Endothelial cell of umbilical vein (primary cell): ENCODE data around the gene TDRD9. TPM values are rescaled to one million over a fixed set of nuclear protein-coding genes. Genes with fewer than 3 reads are reported as not detected.

Experiments
- BruUV-seq: library from RNA; stranded (reverse); fragments of 400-500 nt; replicated peaks from 2 replicates; lab custom pipeline; 2021; lab: Mats Ljungman, UMichigan
- CTCF ChIA-PET: fragments of 300-600, 350-600 bp; sonication (Branson Sonifier 250); formaldehyde crosslinking; loops from one replicate; lab custom pipeline; 2021; ENCODE audit warnings: antibody characterized with exemption, inconsistent platforms; lab: Charles Lee
- POLR2A ChIA-PET: fragments of 300-600, 350-600 bp; sonication (Branson Sonifier 250); formaldehyde crosslinking; loops from one replicate; lab custom pipeline; 2021; ENCODE audit warnings: antibody characterized with exemption, inconsistent platforms; lab: Charles Lee
- DNase-seq: peaks from one replicate; pipeline ENCODE4 v3.0.0-alpha.2; 2011; ENCODE audit warnings: low read depth, low spot score
- FAIRE-seq: peaks from 2 replicates; lab custom pipeline; 2011; peaks lifted over from hg19 to GRCh38; lab: Jason Lieb, UNC
- H2AFZ ChIP-seq: 2 replicates; pipeline ENCODE4 v1.6.0; 2012; ENCODE audit warnings: low read depth, low read length, control low read depth, inconsistent platforms
- H3K27ac ChIP-seq: 2 replicates; pipeline ENCODE4 v1.5.1; 2011; ENCODE audit warnings: low read depth, mild to moderate bottlenecking, control low read depth, low read length, moderate library complexity; ENCODE audit not compliant: insufficient read depth
- H3K27me3 ChIP-seq, 2 experiments: 2 replicates each; pipeline versions ENCODE4 v1.6.0 to v1.6.1; 2011; ENCODE audit warnings: low read length in 2 of 2, mixed read lengths in 1 of 2; ENCODE audit not compliant: control insufficient read depth in 2 of 2, insufficient read depth in 2 of 2
- H3K36me3 ChIP-seq, 2 experiments: 2 replicates in 1 of 2; 3 replicates in 1 of 2; pipeline ENCODE4 v1.5.1; 2011; ENCODE audit warnings: low read length in 2 of 2, mild to moderate bottlenecking in 1 of 2, moderate library complexity in 1 of 2; ENCODE audit not compliant: control insufficient read depth in 2 of 2, insufficient read depth in 2 of 2; ENCODE audit errors: extremely low read depth in 1 of 2
- H3K4me1 ChIP-seq: 3 replicates; pipeline ENCODE4 v1.5.1; 2011; ENCODE audit warnings: mild to moderate bottlenecking, low read length; ENCODE audit not compliant: control insufficient read depth, insufficient read depth; ENCODE audit errors: extremely low read depth
- H3K4me2 ChIP-seq: 2 replicates; pipeline ENCODE4 v1.6.1; 2011; ENCODE audit warnings: low read length, control low read depth, mixed read lengths; ENCODE audit not compliant: insufficient read depth
- H3K4me3 ChIP-seq, 3 experiments: fragments of 200-600 bp in 1 of 3; sonication (generic), shearing (Covaris generic) in 1 of 3; replicated peaks in 1 of 3; 2 replicates each; pipeline ENCODE4 v1.5.1; 2011 to 2016; ENCODE audit warnings: control low read depth in 3 of 3, low read length in 3 of 3, mild to moderate bottlenecking in 2 of 3, inconsistent platforms in 1 of 3, low read depth in 1 of 3, moderate library complexity in 1 of 3; ENCODE audit not compliant: insufficient read depth in 1 of 3
- H3K79me2 ChIP-seq: 2 replicates; pipeline ENCODE4 v1.6.0; 2012; ENCODE audit warnings: low read length, inconsistent platforms; ENCODE audit not compliant: control insufficient read depth, insufficient read depth
- H3K9ac ChIP-seq: replicated peaks from 2 replicates; pipeline ENCODE3; 2011; ENCODE audit warnings: low read length, control low read depth; ENCODE audit not compliant: insufficient read depth; ENCODE audit errors: extremely low read depth
- H3K9me1 ChIP-seq: replicated peaks from 3 replicates; pipeline ENCODE4 v1.6.0; 2011; ENCODE audit warnings: mild to moderate bottlenecking, low read length; ENCODE audit not compliant: control insufficient read depth, insufficient read depth; ENCODE audit errors: extremely low read depth
- H3K9me3 ChIP-seq: replicated peaks from 2 replicates; pipeline ENCODE4 v1.5.1; 2012; ENCODE audit warnings: low read length, inconsistent platforms; ENCODE audit not compliant: control insufficient read depth, insufficient read depth
- H4K20me1 ChIP-seq: replicated peaks from 2 replicates; pipeline ENCODE3; 2011; ENCODE audit warnings: mild to moderate bottlenecking, low read length; ENCODE audit not compliant: control insufficient read depth, insufficient read depth; ENCODE audit errors: extremely low read depth
- EZH2 ChIP-seq: IDR thresholded peaks from 2 replicates; pipeline ENCODE4 v1.6.1; 2012; ENCODE audit warnings: borderline replicate concordance, low read depth, mild to moderate bottlenecking, moderate library complexity, low read length, inconsistent platforms; ENCODE audit not compliant: severe bottlenecking
- FOS ChIP-seq: IDR thresholded peaks from 2 replicates; pipeline ENCODE4 v1.6.1; 2011; ENCODE audit warnings: mild to moderate bottlenecking, low read length, moderate library complexity, borderline replicate concordance; ENCODE audit not compliant: insufficient read depth
- GATA2 ChIP-seq: IDR thresholded peaks from 2 replicates; pipeline ENCODE4 v1.7.0; 2011; ENCODE audit warnings: low read depth, mild to moderate bottlenecking, moderate library complexity, mixed read lengths, low read length; ENCODE audit not compliant: insufficient read length, insufficient read depth
- JUN ChIP-seq: IDR thresholded peaks from 2 replicates; pipeline ENCODE4 v1.6.1; 2011; ENCODE audit warnings: borderline replicate concordance, low read depth; ENCODE audit not compliant: insufficient read length, insufficient read depth
- MYC ChIP-seq: IDR thresholded peaks from one replicate; pipeline ENCODE4 v1.6.1; 2011; ENCODE audit warnings: mild to moderate bottlenecking, low read depth, low read length
- POLR2A ChIP-seq: IDR thresholded peaks from 2 replicates; pipeline ENCODE4 v1.6.1; 2012; ENCODE audit warnings: low read depth, mild to moderate bottlenecking, control low read depth, low read length
- POLR2AphosphoS5 ChIP-seq: IDR thresholded peaks from 2 replicates; pipeline ENCODE4 v1.6.1; 2012; ENCODE audit warnings: low read depth, mild to moderate bottlenecking, control low read depth, low read length, moderate library complexity; ENCODE audit not compliant: insufficient read depth
- dilution Hi-C: fragments of 300-500 bp; cut with MboI; formaldehyde crosslinking; loops from one replicate; pipeline ENCODE4 v1.15.0; 2019; ENCODE audit warnings: low sequenced_read_pairs; ENCODE audit not compliant: extremely low pct_ligation_motif_present
- intact Hi-C: fragments of 100-400 bp; cut with micrococcal nuclease; formaldehyde crosslinking; loops from one replicate; pipeline ENCODE4 v1.10.0; 2022
- polyA plus RNA-seq, 4 experiments: library from polyadenylated mRNA; depleted of rRNA in 3 of 4; stranded (reverse) in 3 of 4; unstranded in 1 of 4; fragments of >200 nt; gene quantifications; 2 replicates each; pipeline versions ENCODE4 v1.2.1 to v1.2.3, GENCODE V29; 2011 to 2012; ENCODE audit warnings: missing spikeins in 1 of 4
- total RNA-seq: library from RNA; stranded (reverse); gene quantifications from 2 replicates; pipeline ENCODE4 v1.2.3, GENCODE V29; 2021
- TF ChIP-seq, protein P1 (sequence below), 2 donors: IDR thresholded peaks; 1 replicate in 1 of 2; 2 replicates in 1 of 2; pipeline ENCODE4 v1.5.1; 2011; ENCODE audit warnings: low read length in 2 of 2, mild to moderate bottlenecking in 2 of 2, moderate library complexity in 2 of 2, control low read depth in 1 of 2, inconsistent platforms in 1 of 2, low read depth in 1 of 2; ENCODE audit not compliant: insufficient read depth in 1 of 2; ENCODE audit errors: extremely low read depth in 1 of 2
- TF ChIP-seq, protein P2 (sequence below): IDR thresholded peaks from 2 replicates; pipeline ENCODE4 v1.6.1; 2011; ENCODE audit not compliant: insufficient read depth, insufficient read length

TDRD9 gene
- total and polyA plus RNA-seq, 2 donors (not counting 3 experiments of a cell fraction or from before 2014, with no cell fraction given): 0.52 to 1.4 TPM

DNA sequence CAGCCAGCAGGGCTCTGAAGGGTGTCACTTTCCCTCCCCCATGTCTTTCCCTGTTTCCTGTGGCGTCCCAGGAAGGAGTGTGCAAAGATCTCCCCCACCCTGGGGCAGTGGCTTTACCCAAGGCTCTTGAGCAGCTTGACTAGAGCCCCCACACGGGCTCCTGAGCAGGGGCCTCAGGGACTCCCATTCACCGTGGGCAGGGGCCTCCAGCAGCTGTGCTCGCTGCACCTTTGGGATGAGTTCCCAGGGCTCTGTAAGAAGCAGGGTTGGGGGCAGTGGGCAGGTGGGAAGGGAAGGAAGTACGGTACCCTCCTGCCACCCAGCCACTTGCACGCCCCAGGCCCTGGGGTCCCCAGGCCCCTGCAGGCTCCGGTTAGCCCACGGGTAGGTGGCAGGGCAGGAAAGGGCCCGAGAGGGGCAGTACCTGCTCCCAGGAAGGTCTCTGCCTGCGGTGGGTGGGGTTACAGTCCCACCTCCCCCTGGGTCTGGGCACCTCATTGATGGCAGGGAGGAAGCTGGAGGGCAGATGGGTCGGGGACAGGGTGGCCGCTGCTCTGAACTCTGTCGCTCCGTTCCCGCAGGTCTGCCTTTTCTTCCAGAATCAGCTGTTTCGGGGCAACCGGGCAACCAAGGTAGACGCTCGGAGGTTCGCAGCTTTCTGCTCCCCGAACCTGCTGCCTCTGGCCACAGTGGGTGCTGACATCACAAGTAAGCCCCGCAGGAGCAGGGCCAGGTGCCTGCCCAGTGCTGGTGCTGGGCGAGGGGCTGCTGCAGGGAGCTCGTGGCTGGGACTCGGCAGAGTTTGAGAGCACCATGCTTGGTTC is 170.2 kb downstream of the TDRD9 start:
- no peaks in the 10 kb centered on the region for H3K36me3 ChIP-seq
- H3K4me3 ChIP-seq: no peak overlapping the region
- no TSS peak for BruUV-seq
- no peak for FAIRE-seq
- no peak overlapping the region for H3K27ac ChIP-seq
- no peak overlapping the region for H2AFZ ChIP-seq
- TF ChIP-seq, protein P1, sequence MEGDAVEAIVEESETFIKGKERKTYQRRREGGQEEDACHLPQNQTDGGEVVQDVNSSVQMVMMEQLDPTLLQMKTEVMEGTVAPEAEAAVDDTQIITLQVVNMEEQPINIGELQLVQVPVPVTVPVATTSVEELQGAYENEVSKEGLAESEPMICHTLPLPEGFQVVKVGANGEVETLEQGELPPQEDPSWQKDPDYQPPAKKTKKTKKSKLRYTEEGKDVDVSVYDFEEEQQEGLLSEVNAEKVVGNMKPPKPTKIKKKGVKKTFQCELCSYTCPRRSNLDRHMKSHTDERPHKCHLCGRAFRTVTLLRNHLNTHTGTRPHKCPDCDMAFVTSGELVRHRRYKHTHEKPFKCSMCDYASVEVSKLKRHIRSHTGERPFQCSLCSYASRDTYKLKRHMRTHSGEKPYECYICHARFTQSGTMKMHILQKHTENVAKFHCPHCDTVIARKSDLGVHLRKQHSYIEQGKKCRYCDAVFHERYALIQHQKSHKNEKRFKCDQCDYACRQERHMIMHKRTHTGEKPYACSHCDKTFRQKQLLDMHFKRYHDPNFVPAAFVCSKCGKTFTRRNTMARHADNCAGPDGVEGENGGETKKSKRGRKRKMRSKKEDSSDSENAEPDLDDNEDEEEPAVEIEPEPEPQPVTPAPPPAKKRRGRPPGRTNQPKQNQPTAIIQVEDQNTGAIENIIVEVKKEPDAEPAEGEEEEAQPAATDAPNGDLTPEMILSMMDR (IDR thresholded peaks at IDR 0.05; ENCODE audit: extremely low read depth in 1 of 2, insufficient read depth in 1 of 2, low read depth in 1 of 2, low read length in 2 of 2): no peak
- TF ChIP-seq FOS (no peak), JUN (no peak), MYC (no peak), POLR2A (no peak), POLR2AphosphoS5 (no peak), EZH2 (no peak), GATA2 (no peak)
- TF ChIP-seq, protein P2, sequence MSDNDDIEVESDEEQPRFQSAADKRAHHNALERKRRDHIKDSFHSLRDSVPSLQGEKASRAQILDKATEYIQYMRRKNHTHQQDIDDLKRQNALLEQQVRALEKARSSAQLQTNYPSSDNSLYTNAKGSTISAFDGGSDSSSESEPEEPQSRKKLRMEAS: no peak
- no peaks in the 10 kb centered on the region for H3K9me1 ChIP-seq
- H4K20me1 ChIP-seq: no peaks in the 10 kb centered on the region
- H3K27me3 ChIP-seq: no peaks in the 10 kb centered on the region
- no peak for DNase-seq
- H3K4me2 ChIP-seq: no peak overlapping the region
- POLR2A ChIA-PET: no interaction called here
- CTCF ChIA-PET: interaction anchor here (1.6 kb wide), 1 partner anchor 542 kb away, joined by 3 read pairs; no protein-coding TSS in a partner anchor
- H3K4me1 ChIP-seq: no peaks in the 10 kb centered on the region
- intact Hi-C loops (no loop called here), dilution Hi-C loops (no loop called here)
- no peaks in the 10 kb centered on the region for H3K79me2 ChIP-seq
- H3K9me3 ChIP-seq: no peaks in the 10 kb centered on the region
- no peak overlapping the region for H3K9ac ChIP-seq
